Liver (tissue), 9 donors: ENCODE results near the gene COPS8. TPM values are rescaled to one million over a fixed set of nuclear protein-coding genes. Genes with fewer than 3 reads are reported as not detected.

Source experiments
- DNase-seq: peaks from one replicate; pipeline ENCODE4 v3.0.0-alpha.2; 2017; ENCODE audit warnings: low spot score
- H3K27ac ChIP-seq, 2 donors: one replicate each; pipeline ENCODE4 v1.7.0; 2013; ENCODE audit warnings: inconsistent platforms in 2 of 2, low read length in 2 of 2, control low read depth in 1 of 2, low read depth in 1 of 2, mild to moderate bottlenecking in 1 of 2
- H3K27me3 ChIP-seq, 4 donors: one replicate each; pipeline versions ENCODE4 v1.6.1 to v1.7.0; 2013; ENCODE audit warnings: low read length in 3 of 4, inconsistent platforms in 1 of 4, mild to moderate bottlenecking in 1 of 4, moderate library complexity in 1 of 4; ENCODE audit not compliant: control insufficient read depth in 4 of 4, insufficient read depth in 4 of 4
- H3K36me3 ChIP-seq, 4 donors: one replicate each; pipeline versions ENCODE4 v1.6.1 to v1.7.0; 2013; ENCODE audit warnings: low read length in 3 of 4, mild to moderate bottlenecking in 3 of 4, low read depth in 1 of 4, moderate library complexity in 1 of 4; ENCODE audit not compliant: control insufficient read depth in 4 of 4, insufficient read depth in 3 of 4
- H3K4me1 ChIP-seq, 4 donors: one replicate each; pipeline versions ENCODE4 v1.6.1 to v1.7.0; 2013; ENCODE audit warnings: low read length in 3 of 4, mild to moderate bottlenecking in 3 of 4, moderate library complexity in 1 of 4; ENCODE audit not compliant: control insufficient read depth in 4 of 4, insufficient read depth in 4 of 4
- H3K4me3 ChIP-seq, 3 donors: one replicate each; pipeline versions ENCODE4 v1.6.1 to v1.7.0; 2013; ENCODE audit warnings: low read length in 3 of 3, control low read depth in 1 of 3, low read depth in 1 of 3, mild to moderate bottlenecking in 1 of 3
- H3K9ac ChIP-seq, 2 donors: one replicate each; pipeline ENCODE4 v1.7.0; 2013; ENCODE audit warnings: low read length in 2 of 2, mild to moderate bottlenecking in 2 of 2, moderate library complexity in 2 of 2, control low read depth in 1 of 2, low read depth in 1 of 2
- H3K9me3 ChIP-seq, 4 donors: one replicate each; pipeline versions ENCODE4 v1.6.1 to v1.7.0; 2013; ENCODE audit warnings: low read length in 3 of 4; ENCODE audit not compliant: control insufficient read depth in 4 of 4
- ATF3 ChIP-seq: IDR thresholded peaks from 2 replicates; pipeline ENCODE4 v1.6.1; 2016; ENCODE audit warnings: antibody characterized with exemption
- CTCF ChIP-seq: fragments of 150-350 bp; IDR thresholded peaks from 2 replicates; pipeline ENCODE4 v1.5.1; 2017; ENCODE audit warnings: improper control_type of control experiment, low read depth, low read length; ENCODE audit not compliant: missing input control
- EGR1 ChIP-seq, 2 donors: IDR thresholded peaks; 2 replicates each; pipeline ENCODE4 v1.6.1; 2016 to 2018; ENCODE audit warnings: antibody characterized with exemption in 2 of 2, low read depth in 2 of 2
- FOXA1 ChIP-seq: IDR thresholded peaks from 2 replicates; pipeline ENCODE4 v1.6.1; 2016; ENCODE audit warnings: antibody characterized with exemption
- FOXA2 ChIP-seq: IDR thresholded peaks from 2 replicates; pipeline ENCODE4 v1.6.1; 2016; ENCODE audit warnings: antibody characterized with exemption
- GABPA ChIP-seq, 2 donors: IDR thresholded peaks in 1 of 2; conservative IDR thresholded peaks in 1 of 2; 2 replicates each; pipeline ENCODE4 v1.6.1; 2016; ENCODE audit warnings: antibody characterized with exemption in 2 of 2, mild to moderate bottlenecking in 1 of 2, moderate library complexity in 1 of 2
- HNF4A ChIP-seq, 2 donors: conservative IDR thresholded peaks; 2 replicates each; pipeline ENCODE4 v1.6.1; 2016; ENCODE audit warnings: antibody characterized with exemption in 2 of 2, mild to moderate bottlenecking in 2 of 2
- HNF4G ChIP-seq: IDR thresholded peaks from 2 replicates; pipeline ENCODE4 v1.6.1; 2016; ENCODE audit warnings: antibody characterized with exemption
- JUND ChIP-seq, 2 donors: IDR thresholded peaks; 2 replicates each; pipeline ENCODE4 v1.6.1; 2016; ENCODE audit warnings: antibody characterized with exemption in 2 of 2
- MAX ChIP-seq: IDR thresholded peaks from 2 replicates; pipeline ENCODE4 v1.6.1; 2016; ENCODE audit warnings: antibody characterized with exemption
- NR2F2 ChIP-seq: IDR thresholded peaks from 2 replicates; pipeline ENCODE4 v1.6.1; 2016; ENCODE audit warnings: antibody characterized with exemption
- RAD21 ChIP-seq, 2 donors: IDR thresholded peaks; 2 replicates each; pipeline ENCODE4 v1.6.1; 2016; ENCODE audit warnings: antibody characterized with exemption in 2 of 2, mild to moderate bottlenecking in 2 of 2
- REST ChIP-seq: IDR thresholded peaks from 2 replicates; pipeline ENCODE4 v1.6.1; 2016; ENCODE audit warnings: antibody characterized with exemption, mild to moderate bottlenecking
- RXRA ChIP-seq, 2 donors: IDR thresholded peaks; 2 replicates each; pipeline ENCODE4 v1.6.1; 2017 to 2018; ENCODE audit warnings: antibody characterized with exemption in 2 of 2, mild to moderate bottlenecking in 1 of 2
- SP1 ChIP-seq: IDR thresholded peaks from 2 replicates; pipeline ENCODE4 v1.6.1; 2018; ENCODE audit warnings: antibody characterized with exemption, mild to moderate bottlenecking
- TAF1 ChIP-seq: conservative IDR thresholded peaks from 2 replicates; pipeline ENCODE4 v1.6.1; 2016; ENCODE audit warnings: antibody characterized with exemption, mild to moderate bottlenecking
- YY1 ChIP-seq: IDR thresholded peaks from 2 replicates; pipeline ENCODE4 v1.6.1; 2016; ENCODE audit warnings: antibody characterized with exemption, mild to moderate bottlenecking
- ZBTB33 ChIP-seq: IDR thresholded peaks from 2 replicates; pipeline ENCODE4 v1.6.1; 2016; ENCODE audit warnings: antibody characterized with exemption
- WGBS: extraction: QIAGEN DNeasy Blood & Tissue Kit; methylation state at CpG from one replicate; pipeline ENCODE4 v1.1.7; 2013; 5-methylcytosine and 5-hydroxymethylcytosine counted together
- polyA plus RNA-seq, 2 donors: library from polyadenylated mRNA; stranded (reverse) in 1 of 2; unstranded in 1 of 2; fragments of 200-250 nt in 1 of 2; fragments of >200 nt in 1 of 2; fragmentation: Nextera tagmentation in 1 of 2; extraction: Ambion mirVana in 1 of 2; gene quantifications; one replicate each; pipeline versions ENCODE4 v1.2.1 to v1.2.3, GENCODE V29; 2013 to 2015
- total RNA-seq, 2 donors: library from RNA; depleted of rRNA; stranded (reverse); fragments of >200 nt; gene quantifications; one replicate each; pipeline ENCODE4 v1.2.3, GENCODE V29; 2014
- donor health status: healthy.
- donor health status: healthy.
- donor health status: healthy.
- donor health status: healthy.
- donor health status: healthy.

COPS8 gene
- total and polyA plus RNA-seq, 4 donors = 19.1 to 32.9 (median 20.1) TPM

- H3K9ac ChIP-seq = no peak overlapping the region
- no peak overlapping the region for H3K27ac ChIP-seq
- no peaks in the 10 kb centered on the region for H3K36me3 ChIP-seq
- peaks cover 2 to 17% (median 5%) of the 10 kb centered on the region in 4 donors for H3K9me3 ChIP-seq
- WGBS = 64% methylated on average over 3 of the region's 3 CpGs
- H3K4me3 ChIP-seq = no peak overlapping the region
- no peaks in the 10 kb centered on the region for H3K27me3 ChIP-seq
- DNase-seq = no peak
- no peaks in the 10 kb centered on the region for H3K4me1 ChIP-seq
- TF ChIP-seq NR2F2 (no peak), TAF1 (no peak), ATF3 (no peak), HNF4G (no peak), YY1 (no peak)
Measured at GRCh38 chr2:237144516-237144915, 58.8 kb downstream of the COPS8 start.

GRCh38 chr2:237147317-237147716 lies 61.6 kb downstream of the COPS8 start:
- Histone ChIP-seq H3K9ac (no peak overlapping the region), H3K9me3 (peaks cover 2 to 17% (median 5%) of the 10 kb centered on the region in 4 donors), H3K4me1 (no peaks in the 10 kb centered on the region), H3K4me3 (no peak overlapping the region), H3K36me3 (no peaks in the 10 kb centered on the region), H3K27ac (no peak overlapping the region), H3K27me3 (no peaks in the 10 kb centered on the region)
- TF ChIP-seq RAD21 (IDR thresholded peaks at IDR 0.05) (no peak), EGR1 (IDR thresholded peaks at IDR 0.05; ENCODE audit: low read depth in 2 of 2) (no peak), SP1 (no peak), ATF3 (no peak), RXRA (IDR thresholded peaks at IDR 0.05) (no peak), MAX (no peak), HNF4G (no peak), JUND (IDR thresholded peaks at IDR 0.05) (no peak), YY1 (no peak), HNF4A (conservative IDR thresholded peaks at IDR 0.05) (no peak), FOXA2 (no peak), ZBTB33 (no peak), GABPA (IDR thresholded peaks at IDR 0.05 in 1 of 2, conservative IDR thresholded peaks at IDR 0.05 in 1 of 2) (no peak), NR2F2 (no peak), REST (no peak), FOXA1 (no peak), TAF1 (no peak), CTCF (no peak)
- DNase-seq = no peak
